IgD-negative memory B cell (primary cell): ENCODE data around the gene SSNA1. TPM values are rescaled to one million over a fixed set of nuclear protein-coding genes. Genes with fewer than 3 reads are reported as not detected.

Source experiments
- H3K27ac Mint-ChIP-seq, 3 donors: one replicate each; pipeline ENCODE4 v1.8.0; 2020 to 2022; ENCODE audit warnings: mild to moderate bottlenecking in 3 of 3, mixed read lengths in 3 of 3, moderate library complexity in 1 of 3
- H3K27me3 Mint-ChIP-seq: one replicate; pipeline ENCODE4 v1.8.0; 2021; ENCODE audit warnings: mixed read lengths
- H3K36me3 Mint-ChIP-seq: one replicate; pipeline ENCODE4 v1.8.0; 2020; ENCODE audit warnings: mild to moderate bottlenecking, mixed read lengths
- H3K4me1 Mint-ChIP-seq, 3 donors: one replicate each; pipeline ENCODE4 v1.8.0; 2020 to 2022; ENCODE audit warnings: mixed read lengths in 3 of 3, mild to moderate bottlenecking in 1 of 3
- H3K4me3 Mint-ChIP-seq, 4 donors: one replicate each; pipeline ENCODE4 v1.8.0; 2020 to 2022; ENCODE audit warnings: mild to moderate bottlenecking in 4 of 4, mixed read lengths in 4 of 4, moderate library complexity in 3 of 4
- H3K9me3 Mint-ChIP-seq, 3 donors: one replicate each; pipeline ENCODE4 v1.8.0; 2020 to 2021; ENCODE audit warnings: mixed read lengths in 3 of 3, mild to moderate bottlenecking in 1 of 3
- polyA plus RNA-seq: library from polyadenylated mRNA; unstranded; fragments of 300-500 nt; fragmentation: Illumina TruSeq; gene quantifications from one replicate; pipeline ENCODE4 v1.2.3, GENCODE V29; 2021

SSNA1 gene
- polyA plus RNA-seq, 1 donor from 2014 or later: 139 TPM

DNA sequence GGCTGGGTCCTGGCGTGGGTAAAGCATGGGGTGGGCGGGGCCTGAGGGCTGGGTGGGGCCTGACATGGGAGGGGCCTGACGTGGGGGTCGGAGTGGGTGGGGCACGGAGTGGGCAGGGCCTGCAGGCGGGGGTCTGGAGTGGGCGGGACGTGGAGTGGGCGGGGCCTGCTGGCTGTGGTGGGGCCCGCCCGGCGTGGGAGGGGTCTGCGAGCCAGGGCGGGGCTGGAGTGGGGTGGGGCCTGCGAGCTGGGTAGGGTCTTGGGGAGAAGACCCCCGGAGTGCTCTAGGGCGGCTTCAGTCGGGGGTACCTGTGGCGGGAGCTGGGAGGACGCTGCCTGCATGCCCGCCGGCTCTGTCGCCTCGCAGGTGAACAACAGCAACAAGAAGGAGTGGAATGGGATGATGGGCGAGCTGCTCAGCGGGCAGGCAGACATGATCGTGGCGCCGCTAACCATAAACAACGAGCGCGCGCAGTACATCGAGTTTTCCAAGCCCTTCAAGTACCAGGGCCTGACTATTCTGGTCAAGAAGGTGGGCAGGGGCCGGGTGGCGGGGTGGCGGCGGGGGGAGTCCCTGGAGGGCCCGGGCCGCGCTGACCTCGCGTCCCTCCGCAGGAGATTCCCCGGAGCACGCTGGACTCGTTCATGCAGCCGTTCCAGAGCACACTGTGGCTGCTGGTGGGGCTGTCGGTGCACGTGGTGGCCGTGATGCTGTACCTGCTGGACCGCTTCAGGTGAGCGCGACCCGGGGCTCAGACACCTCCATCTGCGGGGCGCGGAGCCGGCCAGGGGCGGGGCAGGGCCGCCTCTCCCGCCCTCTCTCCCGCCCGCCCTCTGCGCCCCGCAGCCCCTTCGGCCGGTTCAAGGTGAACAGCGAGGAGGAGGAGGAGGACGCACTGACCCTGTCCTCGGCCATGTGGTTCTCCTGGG, 26.7 kb upstream of the SSNA1 start:
- H3K27ac Mint-ChIP-seq: no peak overlapping the region
- peaks cover 2% of the 10 kb centered on the region for H3K36me3 Mint-ChIP-seq
- peaks cover 0 to 15% (median 10%) of the 10 kb centered on the region in 3 donors for H3K4me1 Mint-ChIP-seq
- H3K27me3 Mint-ChIP-seq: peaks cover 46% of the 10 kb centered on the region
- H3K9me3 Mint-ChIP-seq: no peaks in the 10 kb centered on the region
- no peak overlapping the region for H3K4me3 Mint-ChIP-seq

- H3K4me3 Mint-ChIP-seq: peak overlapping the region in 1 of 4 donors; percentile 27
- H3K36me3 Mint-ChIP-seq: peaks cover 2% of the 10 kb centered on the region
- peaks cover 0 to 12% (median 10%) of the 10 kb centered on the region in 3 donors for H3K4me1 Mint-ChIP-seq
- H3K27me3 Mint-ChIP-seq: peaks cover 43% of the 10 kb centered on the region
- peak overlapping the region in 1 of 3 donors; percentile 73 for H3K27ac Mint-ChIP-seq
- no peaks in the 10 kb centered on the region for H3K9me3 Mint-ChIP-seq
Measured at GRCh38 chr9:137162505-137163364, 25.7 kb upstream of the SSNA1 start.

- no peak overlapping the region for H3K4me3 Mint-ChIP-seq
- H3K4me1 Mint-ChIP-seq: peaks cover 0 to 7% (median 6%) of the 10 kb centered on the region in 3 donors
- no peaks in the 10 kb centered on the region for H3K36me3 Mint-ChIP-seq
- no peaks in the 10 kb centered on the region for H3K9me3 Mint-ChIP-seq
- peaks cover 38% of the 10 kb centered on the region for H3K27me3 Mint-ChIP-seq
- H3K27ac Mint-ChIP-seq: peak overlapping the region in 2 of 3 donors; percentile 46 to 64
Measured at GRCh38 chr9:137163365-137163715, 25.1 kb upstream of the SSNA1 start.

- Mint-ChIP-seq H3K27ac (peak overlapping the region in 1 of 3 donors; percentile 64), H3K36me3 (no peaks in the 10 kb centered on the region), H3K4me3 (no peak overlapping the region), H3K27me3 (peaks cover 35% of the 10 kb centered on the region), H3K9me3 (no peaks in the 10 kb centered on the region), H3K4me1 (peaks cover 0 to 6% (median 6%) of the 10 kb centered on the region in 3 donors)
Measured at GRCh38 chr9:137163805-137164204, 24.7 kb upstream of the SSNA1 start.

GRCh38 chr9:137164370-137165249, 23.9 kb upstream of the SSNA1 start:
- Mint-ChIP-seq H3K9me3 (no peaks in the 10 kb centered on the region), H3K27me3 (peaks cover 28% of the 10 kb centered on the region), H3K4me3 (peak overlapping the region in 1 of 4 donors; percentile 47), H3K4me1 (peaks cover 0 to 2% (median 1%) of the 10 kb centered on the region in 3 donors), H3K27ac (peak overlapping the region in 1 of 3 donors; percentile 64), H3K36me3 (no peaks in the 10 kb centered on the region)

DNA sequence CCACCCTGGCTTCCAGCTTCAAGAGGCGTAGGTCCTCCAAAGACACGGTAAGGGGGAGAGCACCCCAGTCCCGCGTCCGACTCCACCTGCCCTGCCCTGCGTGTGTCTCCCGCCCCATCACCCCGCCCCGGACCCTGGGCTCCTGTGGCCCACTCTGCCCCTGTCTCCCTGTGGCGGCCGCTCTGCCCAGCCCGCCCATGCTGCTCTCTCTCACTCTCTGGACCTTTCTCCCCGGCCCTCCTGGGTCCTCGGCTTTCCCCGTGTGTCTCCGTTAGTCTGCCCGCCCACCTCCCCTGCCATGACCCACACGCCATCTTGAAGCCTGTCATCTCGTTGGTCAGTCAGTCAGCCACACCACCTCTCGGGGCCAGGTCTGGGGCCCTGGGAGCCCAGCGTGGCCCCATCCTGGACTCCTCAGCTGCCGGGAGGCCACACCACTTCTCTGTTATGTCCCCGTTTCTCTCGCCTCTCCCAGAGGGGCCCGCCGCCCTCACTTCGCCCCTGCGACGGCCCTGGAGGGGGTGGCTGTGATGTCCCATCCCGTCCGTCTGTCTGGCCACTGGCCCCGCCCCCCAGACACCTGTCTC, 23.1 kb upstream of the SSNA1 start:
- no peak overlapping the region for H3K4me3 Mint-ChIP-seq

GRCh38 chr9:137166380-137167229, 21.9 kb upstream of the SSNA1 start:
- Mint-ChIP-seq H3K9me3 (no peaks in the 10 kb centered on the region), H3K4me3 (peak overlapping the region in 2 of 4 donors; percentile 32 to 47), H3K27ac (peak overlapping the region in 1 of 3 donors; percentile 81), H3K36me3 (no peaks in the 10 kb centered on the region), H3K27me3 (peaks cover 32% of the 10 kb centered on the region), H3K4me1 (peaks cover 0 to 2% (median 1%) of the 10 kb centered on the region in 3 donors)

More for the DNA sequence above, 23.1 kb upstream of the SSNA1 start:
- Mint-ChIP-seq H3K9me3 (no peaks in the 10 kb centered on the region), H3K36me3 (no peaks in the 10 kb centered on the region), H3K27me3 (peaks cover 28% of the 10 kb centered on the region), H3K4me1 (peaks cover 0 to 2% (median 1%) of the 10 kb centered on the region in 3 donors), H3K27ac (no peak overlapping the region)

DNA sequence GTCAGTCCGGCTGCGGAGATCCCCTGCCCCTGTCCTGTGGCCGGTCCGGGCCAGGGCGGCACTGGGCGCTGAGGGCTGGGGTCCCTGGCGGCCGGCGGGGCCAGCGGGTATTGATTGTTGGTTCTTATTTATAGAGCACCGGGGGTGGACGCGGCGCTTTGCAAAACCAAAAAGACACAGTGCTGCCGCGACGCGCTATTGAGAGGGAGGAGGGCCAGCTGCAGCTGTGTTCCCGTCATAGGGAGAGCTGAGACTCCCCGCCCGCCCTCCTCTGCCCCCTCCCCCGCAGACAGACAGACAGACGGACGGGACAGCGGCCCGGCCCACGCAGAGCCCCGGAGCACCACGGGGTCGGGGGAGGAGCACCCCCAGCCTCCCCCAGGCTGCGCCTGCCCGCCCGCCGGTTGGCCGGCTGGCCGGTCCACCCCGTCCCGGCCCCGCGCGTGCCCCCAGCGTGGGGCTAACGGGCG, 21.2 kb upstream of the SSNA1 start:
- Mint-ChIP-seq H3K4me3 (peak overlapping the region in 1 of 4 donors; percentile 72), H3K9me3 (no peaks in the 10 kb centered on the region), H3K27ac (no peak overlapping the region), H3K27me3 (peaks cover 32% of the 10 kb centered on the region), H3K4me1 (peaks cover 0 to 2% (median 0%) of the 10 kb centered on the region in 3 donors), H3K36me3 (no peaks in the 10 kb centered on the region)

DNA sequence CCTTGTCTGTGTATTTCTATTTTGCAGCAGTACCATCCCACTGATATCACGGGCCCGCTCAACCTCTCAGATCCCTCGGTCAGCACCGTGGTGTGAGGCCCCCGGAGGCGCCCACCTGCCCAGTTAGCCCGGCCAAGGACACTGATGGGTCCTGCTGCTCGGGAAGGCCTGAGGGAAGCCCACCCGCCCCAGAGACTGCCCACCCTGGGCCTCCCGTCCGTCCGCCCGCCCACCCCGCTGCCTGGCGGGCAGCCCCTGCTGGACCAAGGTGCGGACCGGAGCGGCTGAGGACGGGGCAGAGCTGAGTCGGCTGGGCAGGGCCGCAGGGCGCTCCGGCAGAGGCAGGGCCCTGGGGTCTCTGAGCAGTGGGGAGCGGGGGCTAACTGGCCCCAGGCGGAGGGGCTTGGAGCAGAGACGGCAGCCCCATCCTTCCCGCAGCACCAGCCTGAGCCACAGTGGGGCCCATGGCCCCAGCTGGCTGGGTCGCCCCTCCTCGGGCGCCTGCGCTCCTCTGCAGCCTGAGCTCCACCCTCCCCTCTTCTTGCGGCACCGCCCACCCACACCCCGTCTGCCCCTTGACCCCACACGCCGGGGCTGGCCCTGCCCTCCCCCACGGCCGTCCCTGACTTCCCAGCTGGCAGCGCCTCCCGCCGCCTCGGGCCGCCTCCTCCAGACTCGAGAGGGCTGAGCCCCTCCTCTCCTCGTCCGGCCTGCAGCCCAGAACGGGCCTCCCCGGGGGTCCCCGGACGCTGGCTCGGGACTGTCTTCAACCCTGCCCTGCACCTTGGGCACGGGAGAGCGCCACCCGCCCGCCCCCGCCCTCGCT, 20.5 kb upstream of the SSNA1 start:
- no peaks in the 10 kb centered on the region for H3K36me3 Mint-ChIP-seq
- peak overlapping the region in 1 of 4 donors; percentile 72 for H3K4me3 Mint-ChIP-seq
- H3K4me1 Mint-ChIP-seq: peaks cover 0 to 2% (median 0%) of the 10 kb centered on the region in 3 donors
- H3K9me3 Mint-ChIP-seq: no peaks in the 10 kb centered on the region
- H3K27ac Mint-ChIP-seq: no peak overlapping the region
- H3K27me3 Mint-ChIP-seq: peaks cover 32% of the 10 kb centered on the region

DNA sequence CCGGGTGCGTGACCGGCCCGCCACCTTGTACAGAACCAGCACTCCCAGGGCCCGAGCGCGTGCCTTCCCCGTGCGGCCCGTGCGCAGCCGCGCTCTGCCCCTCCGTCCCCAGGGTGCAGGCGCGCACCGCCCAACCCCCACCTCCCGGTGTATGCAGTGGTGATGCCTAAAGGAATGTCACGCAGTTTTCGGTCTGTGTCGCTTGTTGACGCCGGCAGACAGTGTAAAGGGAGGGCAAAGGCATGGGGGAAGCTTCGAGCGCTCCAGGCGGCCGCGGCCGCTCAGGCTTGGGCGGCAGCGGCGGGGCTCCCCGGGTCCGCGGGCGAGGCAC, 19.9 kb upstream of the SSNA1 start:
- Mint-ChIP-seq H3K4me3 (peak overlapping the region in 2 of 4 donors; percentile 28 to 48), H3K27ac (no peak overlapping the region), H3K4me1 (peaks cover 0 to 2% (median 0%) of the 10 kb centered on the region in 3 donors), H3K9me3 (no peaks in the 10 kb centered on the region), H3K27me3 (peaks cover 27% of the 10 kb centered on the region), H3K36me3 (no peaks in the 10 kb centered on the region)

GRCh38 chr9:137168904-137169856, 19.3 kb upstream of the SSNA1 start:
- Mint-ChIP-seq H3K27me3 (peaks cover 26% of the 10 kb centered on the region), H3K27ac (no peak overlapping the region)

More at GRCh38 chr9:137168904-137169856, 19.3 kb upstream of the SSNA1 start:
- Mint-ChIP-seq H3K9me3 (no peaks in the 10 kb centered on the region), H3K36me3 (no peaks in the 10 kb centered on the region), H3K4me3 (peak overlapping the region in 3 of 4 donors; percentile 38 to 66 (median 51)), H3K4me1 (peaks cover 0 to 2% (median 0%) of the 10 kb centered on the region in 3 donors)
